Ishikawa (cell line): ENCODE measurements around the gene GPLD1.

ENCODE experiments used
- CEBPB ChIP-seq: IDR thresholded peaks from 2 replicates; pipeline ENCODE4 v1.6.1; 2012
- CREB1 ChIP-seq: IDR thresholded peaks from 2 replicates; pipeline ENCODE4 v1.6.1; 2012; ENCODE audit warnings: low read depth
- EGR1 ChIP-seq: IDR thresholded peaks from 2 replicates; pipeline ENCODE4 v1.6.1; 2012
- EP300 ChIP-seq: IDR thresholded peaks from 2 replicates; pipeline ENCODE4 v1.6.1; 2012; ENCODE audit warnings: borderline replicate concordance
- FOXM1 ChIP-seq: IDR thresholded peaks from 2 replicates; pipeline ENCODE4 v1.6.1; 2012; ENCODE audit warnings: low read depth, borderline replicate concordance
- MAX ChIP-seq: IDR thresholded peaks from 2 replicates; pipeline ENCODE4 v1.6.1; 2012
- NFIC ChIP-seq: IDR thresholded peaks from 2 replicates; pipeline ENCODE4 v1.6.1; 2012
- RAD21 ChIP-seq: IDR thresholded peaks from 2 replicates; pipeline ENCODE4 v1.6.1; 2012; ENCODE audit warnings: low read depth
- REST ChIP-seq: IDR thresholded peaks from 2 replicates; pipeline ENCODE4 v1.6.1; 2012; ENCODE audit warnings: low read depth, mild to moderate bottlenecking
- TAF1 ChIP-seq: IDR thresholded peaks from 2 replicates; pipeline ENCODE4 v1.6.1; 2012; ENCODE audit warnings: low read depth, mild to moderate bottlenecking
- TCF12 ChIP-seq: IDR thresholded peaks from 2 replicates; pipeline ENCODE4 v1.6.1; 2012; ENCODE audit warnings: low read depth
- TEAD4 ChIP-seq: IDR thresholded peaks from 2 replicates; pipeline ENCODE4 v1.6.1; 2012
- USF1 ChIP-seq: IDR thresholded peaks from 2 replicates; pipeline ENCODE4 v1.6.1; 2012
- YY1 ChIP-seq: IDR thresholded peaks from 2 replicates; pipeline ENCODE4 v1.6.1; 2012; ENCODE audit warnings: low read depth
- ZBTB7A ChIP-seq: IDR thresholded peaks from 2 replicates; pipeline ENCODE4 v1.6.1; 2012; ENCODE audit warnings: low read depth

The GPLD1 gene

GRCh38 chr6:24494821-24495795 is 5.7 kb upstream of the GPLD1 start, which contains the start of gene ALDH5A1:
Gene ALDH5A1 (plus strand): TSS chr6:24494969. CDS start chr6:24494997, 28 bp downstream.
- peak; percentile 80; the same call in 1 of the 2 replicates for TF ChIP-seq ZBTB7A
- TF ChIP-seq TCF12 = no peak
- no peak for TF ChIP-seq REST
- TF ChIP-seq RAD21 = no peak
- peak; percentile 55; the same call in 1 of the 2 replicates for TF ChIP-seq USF1
- TF ChIP-seq TEAD4 = no peak; the same call in 1 of the 2 replicates
- TF ChIP-seq EGR1 = peak; percentile 82
- TF ChIP-seq TAF1 = no peak; the same call in 1 of the 2 replicates
- TF ChIP-seq EP300 = no peak
- no peak for TF ChIP-seq CEBPB
- TF ChIP-seq NFIC = no peak
- TF ChIP-seq CREB1 = no peak
- TF ChIP-seq FOXM1 = no peak
- TF ChIP-seq MAX = peak; percentile 73

- TF ChIP-seq EP300 = no peak
- no peak for TF ChIP-seq TAF1
- TF ChIP-seq ZBTB7A = no peak
- TF ChIP-seq RAD21 = no peak
- TF ChIP-seq NFIC = no peak
- TF ChIP-seq TEAD4 = no peak
- TF ChIP-seq CEBPB = no peak
- TF ChIP-seq YY1 = no peak
- TF ChIP-seq CREB1 = no peak
- no peak for TF ChIP-seq USF1
Observed at GRCh38 chr6:24493945-24494820, 4.8 kb upstream of the GPLD1 start.

- TF ChIP-seq CEBPB (no peak), ZBTB7A (no peak), YY1 (no peak), MAX (no peak), EGR1 (no peak), CREB1 (no peak), NFIC (no peak), USF1 (no peak), TEAD4 (no peak), RAD21 (no peak), TCF12 (no peak), EP300 (no peak), TAF1 (no peak), FOXM1 (no peak), REST (no peak)
Observed at GRCh38 chr6:24492475-24492874, 3.1 kb upstream of the GPLD1 start.

- TF ChIP-seq FOXM1 (no peak), EP300 (no peak), TEAD4 (no peak), CEBPB (no peak), MAX (no peak), EGR1 (no peak), CREB1 (no peak), RAD21 (no peak), REST (no peak), TAF1 (no peak), NFIC (no peak), TCF12 (no peak), USF1 (no peak), YY1 (no peak), ZBTB7A (no peak)
Observed at GRCh38 chr6:24490948-24491347, 1.6 kb upstream of the GPLD1 start.
